Epithelial cell of prostate (primary cell): ENCODE data around the gene GOLGA6A.
A peak's percentile ranks its signal among the peaks of the same experiment; 100 is the strongest.
"Not testable (repeated sequence)": the region's sequence is repeated elsewhere in the genome, so short reads cannot be mapped to it uniquely, and the experiment has no call there.

Experiments used
- DNase-seq: peaks from one replicate; pipeline ENCODE4 v3.0.0-alpha.2; 2011; ENCODE audit warnings: low read depth, low spot score
- H3K27ac ChIP-seq: fragments of 450-650 bp; 2 replicates; pipeline ENCODE4 v1.5.1; 2017; ENCODE audit warnings: mild to moderate bottlenecking

Gene GOLGA6A

GRCh38 chr15:74108111-74108510, 25.8 kb upstream of the GOLGA6A start:
- no peak overlapping the region for H3K27ac ChIP-seq
- DNase-seq = no peak

GRCh38 chr15:74099963-74100733, 17.8 kb upstream of the GOLGA6A start:
- not testable (repeated sequence) for H3K27ac ChIP-seq
- peak; percentile 20 for DNase-seq

- not testable (repeated sequence) for DNase-seq
These were observed 14.6 kb upstream of the GOLGA6A start for GRCh38 chr15:74096753-74097474.

GRCh38 chr15:74095610-74096009, 13.3 kb upstream of the GOLGA6A start:
- DNase-seq, H3K27ac ChIP-seq: not testable (repeated sequence)

More at GRCh38 chr15:74096753-74097474, 14.6 kb upstream of the GOLGA6A start:
- not testable (repeated sequence) for H3K27ac ChIP-seq

DNA sequence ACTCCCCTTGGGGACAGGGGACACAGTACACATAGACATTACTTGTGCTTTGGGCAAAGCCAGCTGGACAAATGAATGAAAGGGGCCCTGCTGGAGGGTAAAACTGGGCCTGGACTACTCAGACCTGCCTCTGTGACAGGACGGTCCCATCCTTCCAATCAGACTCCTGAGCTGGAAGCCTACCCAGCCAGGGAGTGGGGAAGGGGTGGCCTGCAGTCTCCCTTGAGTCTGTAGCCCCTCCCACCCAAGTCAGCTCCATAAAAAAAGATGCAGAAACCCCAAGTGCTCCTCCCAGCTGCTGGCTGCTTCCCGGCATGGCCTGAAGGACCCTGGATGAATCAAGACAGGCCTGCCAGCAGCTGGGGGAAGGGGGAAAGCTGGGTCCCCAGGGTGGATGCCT, 12.2 kb upstream of the GOLGA6A start:
- not testable (repeated sequence) for DNase-seq, H3K27ac ChIP-seq

DNA sequence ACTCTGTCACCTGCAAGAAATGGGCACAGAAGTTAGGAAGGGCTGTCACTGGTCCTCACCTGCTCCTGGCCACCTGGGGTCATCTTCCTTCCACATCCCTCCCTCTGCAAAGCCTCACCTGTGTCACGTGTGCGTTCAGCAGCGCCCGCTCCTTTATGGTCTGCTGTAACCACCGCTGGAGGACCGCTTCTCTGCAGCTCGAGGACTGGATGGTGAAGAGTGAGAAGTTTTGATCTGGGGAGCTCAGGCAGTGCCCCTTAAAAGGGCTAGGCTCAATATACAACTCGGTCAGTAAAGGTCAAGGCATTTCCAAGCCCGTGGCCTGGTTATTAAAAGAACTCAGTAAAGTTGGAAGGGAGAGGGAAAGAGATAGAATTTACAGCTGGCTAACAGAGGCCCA, 6.6 kb downstream of the GOLGA6A start:
- DNase-seq, H3K27ac ChIP-seq: not testable (repeated sequence)

GRCh38 chr15:74072614-74073337, 9.6 kb downstream of the GOLGA6A start:
- H3K27ac ChIP-seq, DNase-seq: not testable (repeated sequence)

DNA sequence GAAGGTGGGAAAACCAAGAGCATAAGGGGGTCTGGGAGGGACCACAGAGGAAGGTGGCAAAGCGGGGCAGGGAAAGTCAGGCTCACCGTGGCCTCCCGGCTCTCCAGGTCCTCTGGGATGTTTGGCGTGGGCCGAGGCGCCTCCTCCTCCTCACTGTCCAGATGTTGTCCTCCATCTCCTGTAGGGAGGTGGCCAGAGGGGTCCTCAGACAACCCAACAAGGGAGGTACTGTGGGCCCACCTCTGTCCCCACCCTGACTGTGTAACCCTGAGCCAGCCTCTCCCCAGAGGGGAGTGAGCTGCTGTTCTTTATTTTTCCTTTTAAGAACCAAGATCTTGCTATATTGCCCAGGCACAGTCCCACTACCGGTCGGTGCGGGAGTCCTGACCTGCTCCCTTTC, 10.2 kb downstream of the GOLGA6A start:
- DNase-seq, H3K27ac ChIP-seq: not testable (repeated sequence)

DNA sequence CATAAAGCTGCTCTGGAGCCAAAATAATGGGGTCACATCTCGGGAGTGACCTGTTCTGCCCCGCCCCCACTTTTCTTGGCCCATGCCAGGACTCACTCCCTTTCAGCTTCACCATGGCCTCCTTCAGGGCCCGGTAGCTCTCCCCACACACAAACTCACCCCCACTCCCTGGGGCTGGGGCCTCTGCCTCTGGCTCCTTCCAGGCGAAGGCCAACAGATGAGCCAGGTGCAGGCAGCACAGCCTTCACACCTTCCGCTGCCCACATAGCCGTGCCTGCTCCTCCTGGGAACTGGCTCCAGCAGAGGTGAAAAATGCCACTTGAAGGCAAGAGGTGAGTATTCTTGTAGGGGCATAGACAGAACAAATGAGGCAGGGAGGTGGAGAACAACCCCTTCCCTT, 10.7 kb downstream of the GOLGA6A start:
- DNase-seq, H3K27ac ChIP-seq: not testable (repeated sequence)

DNA sequence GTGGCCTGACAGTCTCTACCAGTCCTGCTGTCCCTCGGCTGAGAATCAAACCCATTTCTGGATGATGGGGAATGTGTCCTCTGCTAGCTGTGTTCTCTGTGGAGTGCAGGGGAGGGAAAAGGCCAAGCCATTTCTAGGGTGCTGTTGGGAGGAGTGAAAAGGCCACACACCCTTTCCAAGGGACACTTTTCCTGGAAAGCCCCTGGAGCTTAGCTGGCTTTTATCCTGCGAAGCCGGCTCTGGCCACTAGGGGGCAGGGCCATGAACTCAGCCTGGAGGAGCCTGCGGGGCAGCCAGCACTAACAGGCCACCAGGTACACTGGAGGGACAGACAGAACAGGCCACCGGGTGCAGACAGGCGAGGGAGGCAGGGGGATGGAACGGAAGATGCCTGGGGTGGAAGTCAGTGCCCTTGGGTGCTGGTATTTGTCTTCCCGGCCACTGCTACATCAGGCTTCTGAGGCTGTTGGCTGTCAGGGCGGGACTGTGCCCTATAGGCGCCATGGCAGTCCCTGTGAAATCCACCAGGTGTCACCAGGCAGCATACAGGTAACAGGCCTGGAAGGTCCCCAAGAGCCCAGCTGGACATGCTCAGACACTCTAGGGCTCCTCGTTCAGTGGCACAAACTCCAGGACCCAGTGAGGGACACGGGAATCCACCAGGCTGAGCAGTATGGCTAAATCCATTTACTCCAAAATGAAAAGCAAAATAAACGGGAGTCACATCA, 16.5 kb downstream of the GOLGA6A start:
- DNase-seq, H3K27ac ChIP-seq: not testable (repeated sequence)

DNA sequence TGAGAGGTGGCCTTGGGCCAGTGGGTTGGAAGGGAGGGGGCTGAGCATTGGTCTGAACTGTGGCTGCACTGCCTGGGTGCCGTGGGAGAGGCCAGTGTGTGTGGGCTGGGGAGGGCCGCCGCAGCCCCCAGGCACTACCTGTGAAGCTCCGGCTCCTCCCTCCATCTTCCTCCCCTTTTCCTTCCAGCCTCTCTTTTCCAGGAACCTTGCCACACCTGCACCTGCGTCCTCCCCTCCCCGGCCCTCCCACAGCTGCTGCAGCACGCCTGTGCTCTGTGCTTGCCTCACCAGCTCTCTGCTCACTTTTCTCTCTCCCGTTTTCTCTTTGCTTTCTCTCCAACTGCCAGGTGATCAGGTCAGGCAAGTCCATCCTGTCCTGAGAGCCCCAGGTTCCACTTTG, 17.5 kb downstream of the GOLGA6A start:
- not testable (repeated sequence) for DNase-seq, H3K27ac ChIP-seq

DNA sequence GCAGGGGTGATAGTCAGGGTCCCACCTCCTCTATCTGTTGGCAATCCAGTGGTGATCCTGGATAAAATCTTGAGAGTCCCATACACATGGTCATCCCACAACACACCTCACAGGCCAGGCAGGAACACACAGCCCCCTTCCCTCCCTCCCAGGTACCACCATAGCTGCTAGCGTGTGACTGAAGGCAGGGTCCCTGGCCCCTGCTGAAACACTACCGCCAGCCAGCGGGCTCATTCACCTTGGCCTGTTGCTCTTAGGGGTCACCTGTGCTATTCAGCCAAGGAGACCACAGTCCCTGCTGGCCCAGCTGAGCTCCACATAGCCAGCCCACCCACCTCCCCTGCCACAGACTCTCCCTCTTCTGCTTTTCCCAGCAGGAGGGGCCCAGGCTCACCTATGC, 18.2 kb downstream of the GOLGA6A start:
- not testable (repeated sequence) for H3K27ac ChIP-seq, DNase-seq

- DNase-seq, H3K27ac ChIP-seq: not testable (repeated sequence)
These were observed 18.8 kb downstream of the GOLGA6A start for GRCh38 chr15:74063425-74064146.

DNA sequence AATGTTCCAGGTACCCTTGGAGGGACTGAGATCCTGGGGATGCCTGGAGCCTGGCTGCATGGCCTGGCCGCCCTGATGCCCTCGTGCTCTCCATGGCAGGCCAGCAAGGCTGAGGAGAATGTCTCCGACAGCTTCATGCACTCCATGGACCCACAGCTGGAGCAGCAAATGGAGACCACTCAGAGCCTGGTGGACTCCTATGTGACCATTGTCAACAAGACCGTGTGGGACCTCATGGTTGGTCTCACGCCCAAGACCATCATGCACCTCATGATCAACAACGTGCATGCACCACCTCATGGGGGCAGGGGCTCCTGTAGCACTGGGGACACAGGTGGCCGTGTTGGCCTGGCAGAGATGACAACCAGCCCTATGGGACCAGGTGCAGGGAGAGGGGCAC, 19.7 kb downstream of the GOLGA6A start:
- H3K27ac ChIP-seq = no peak overlapping the region
- no peak for DNase-seq

DNA sequence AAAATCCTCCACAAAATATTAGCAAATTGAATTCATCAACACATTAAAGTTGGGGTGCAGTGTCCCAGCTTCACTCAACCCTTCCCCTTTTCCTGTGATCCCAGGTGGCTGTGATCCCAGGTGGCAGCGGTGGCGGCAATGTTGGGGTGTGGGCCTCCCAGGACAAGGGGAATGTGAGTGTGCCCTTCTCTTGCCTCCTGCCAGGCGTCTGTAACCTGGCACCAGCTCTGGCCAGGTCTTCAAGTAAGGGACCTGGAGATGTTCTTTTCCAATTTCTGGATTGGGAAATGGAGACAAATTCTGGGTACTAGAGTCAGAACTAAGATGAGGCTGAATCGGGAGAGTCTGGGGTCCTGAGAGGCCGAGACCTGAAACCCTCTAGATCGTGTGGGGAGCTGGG, 20.1 kb downstream of the GOLGA6A start:
- DNase-seq = no peak

DNA sequence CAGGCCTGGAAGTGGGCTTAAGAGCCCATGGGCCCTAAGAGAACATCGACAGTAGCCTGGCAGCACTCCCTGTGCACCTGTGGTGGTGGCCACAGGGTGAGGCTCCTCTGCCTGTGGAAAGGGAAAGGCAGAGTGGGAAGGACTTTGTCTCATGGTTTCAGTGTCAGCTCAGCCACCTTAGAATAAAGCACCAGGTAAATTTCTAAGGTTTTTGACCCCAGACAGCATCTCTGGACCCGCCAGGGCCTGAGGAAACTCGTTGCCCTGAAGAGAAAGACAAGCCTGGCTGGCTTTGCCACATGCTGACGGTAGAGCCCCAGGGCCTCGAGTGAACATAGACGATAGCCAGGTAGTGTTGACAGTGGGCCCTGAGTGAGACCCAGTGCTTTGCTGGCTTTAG, 22.1 kb downstream of the GOLGA6A start:
- H3K27ac ChIP-seq = no peak overlapping the region
- no peak for DNase-seq

More for the DNA sequence above, 20.1 kb downstream of the GOLGA6A start:
- H3K27ac ChIP-seq = no peak overlapping the region

- H3K27ac ChIP-seq, DNase-seq: not testable (repeated sequence)
These were observed 23.1 kb downstream of the GOLGA6A start for GRCh38 chr15:74059050-74059833.

- not testable (repeated sequence) for DNase-seq, H3K27ac ChIP-seq
These were observed 26.0 kb downstream of the GOLGA6A start for GRCh38 chr15:74056330-74056729.

- DNase-seq = no peak
- no peak overlapping the region for H3K27ac ChIP-seq
These were observed 26.5 kb downstream of the GOLGA6A start for GRCh38 chr15:74055804-74056203.
